MCF 10A (cell line): ENCODE measurements around the gene CABLES2. TPM values are rescaled to one million over a fixed set of nuclear protein-coding genes. Genes with fewer than 3 reads are reported as not detected.

Source experiments
- BruUV-seq: library from RNA; stranded (reverse); fragments of 400-500 nt; replicated peaks from 2 replicates; lab custom pipeline; 2021; lab: Mats Ljungman, UMichigan
- CTCF ChIA-PET: fragments of 300-600 bp; sonication (Branson Sonifier 250); formaldehyde crosslinking; extraction: SDS; loops from one replicate; lab custom pipeline; 2021; ENCODE audit warnings: antibody characterized with exemption, inconsistent platforms; lab: Yijun Ruan, JAX
- POLR2A ChIA-PET: fragments of 300-600, 350-650 bp; sonication (Branson Sonifier 250); formaldehyde crosslinking; extraction: SDS; loops from one replicate; lab custom pipeline; 2020; ENCODE audit warnings: antibody characterized with exemption, inconsistent platforms; lab: Yijun Ruan, JAX
- DNase-seq: peaks from one replicate; pipeline ENCODE4 v3.0.0-alpha.2; 2018; ENCODE audit not compliant: unreplicated experiment
- H3K27ac Mint-ChIP-seq: one replicate; pipeline ENCODE4 v1.8.0; 2022; ENCODE audit warnings: mild to moderate bottlenecking, low read depth, mixed read lengths; ENCODE audit not compliant: unreplicated experiment
- H3K27me3 Mint-ChIP-seq: one replicate; pipeline ENCODE4 v1.8.0; 2022; ENCODE audit warnings: mixed read lengths; ENCODE audit not compliant: insufficient read depth, unreplicated experiment
- H3K36me3 Mint-ChIP-seq: one replicate; pipeline ENCODE4 v1.8.0; 2022; ENCODE audit warnings: mild to moderate bottlenecking, moderate library complexity, mixed read lengths; ENCODE audit not compliant: insufficient read depth, unreplicated experiment
- H3K4me1 Mint-ChIP-seq: one replicate; pipeline ENCODE4 v1.8.0; 2022; ENCODE audit warnings: mixed read lengths; ENCODE audit not compliant: insufficient read depth, unreplicated experiment
- H3K4me3 Mint-ChIP-seq: one replicate; pipeline ENCODE4 v1.8.0; 2022; ENCODE audit warnings: mild to moderate bottlenecking, moderate library complexity, mixed read lengths; ENCODE audit not compliant: unreplicated experiment
- H3K9me3 Mint-ChIP-seq: one replicate; pipeline ENCODE4 v1.8.0; 2022; ENCODE audit warnings: mixed read lengths; ENCODE audit not compliant: unreplicated experiment
- intact Hi-C: fragments of 100-400 bp; cut with micrococcal nuclease; formaldehyde crosslinking; loops from 2 replicates; pipeline ENCODE4 v1.14.1; 2022
- total RNA-seq: library from RNA; stranded (reverse); gene quantifications from 2 replicates; pipeline ENCODE4 v1.2.3, GENCODE V29; 2022
- TF ChIP-seq, protein P1 (sequence below): fragments of 200-600 bp; IDR thresholded peaks from one replicate; pipeline ENCODE4 v1.8.0; 2022; ENCODE audit warnings: antibody characterized with exemption, mild to moderate bottlenecking; ENCODE audit not compliant: unreplicated experiment

CABLES2 gene
- total RNA-seq, 1 experiment from 2014 or later, result 1.5 TPM

GRCh38 chr20:62356589-62357186 is 50.4 kb downstream of the CABLES2 start:
- POLR2A ChIA-PET, result interaction anchor here (0.7 to 5.4 kb wide), 8 partner anchors 8 to 51 kb away, joined by 3 to 106 read pairs (median 7); partner anchors contain the start of genes LAMA5 and RPS21
- intact Hi-C loops, result no loop called here
- Mint-ChIP-seq H3K27me3 (no peaks in the 10 kb centered on the region), H3K36me3 (peaks cover 44% of the 10 kb centered on the region), H3K27ac (no peak overlapping the region), H3K4me3 (no peak overlapping the region), H3K9me3 (no peaks in the 10 kb centered on the region), H3K4me1 (peaks cover 30% of the 10 kb centered on the region)
- CTCF ChIA-PET, result interaction anchor here (1.2 to 3.7 kb wide), 5 partner anchors 11 to 56 kb away, joined by 5 to 52 read pairs (median 6); partner anchors contain the start of gene LAMA5
- TF ChIP-seq, protein P1, sequence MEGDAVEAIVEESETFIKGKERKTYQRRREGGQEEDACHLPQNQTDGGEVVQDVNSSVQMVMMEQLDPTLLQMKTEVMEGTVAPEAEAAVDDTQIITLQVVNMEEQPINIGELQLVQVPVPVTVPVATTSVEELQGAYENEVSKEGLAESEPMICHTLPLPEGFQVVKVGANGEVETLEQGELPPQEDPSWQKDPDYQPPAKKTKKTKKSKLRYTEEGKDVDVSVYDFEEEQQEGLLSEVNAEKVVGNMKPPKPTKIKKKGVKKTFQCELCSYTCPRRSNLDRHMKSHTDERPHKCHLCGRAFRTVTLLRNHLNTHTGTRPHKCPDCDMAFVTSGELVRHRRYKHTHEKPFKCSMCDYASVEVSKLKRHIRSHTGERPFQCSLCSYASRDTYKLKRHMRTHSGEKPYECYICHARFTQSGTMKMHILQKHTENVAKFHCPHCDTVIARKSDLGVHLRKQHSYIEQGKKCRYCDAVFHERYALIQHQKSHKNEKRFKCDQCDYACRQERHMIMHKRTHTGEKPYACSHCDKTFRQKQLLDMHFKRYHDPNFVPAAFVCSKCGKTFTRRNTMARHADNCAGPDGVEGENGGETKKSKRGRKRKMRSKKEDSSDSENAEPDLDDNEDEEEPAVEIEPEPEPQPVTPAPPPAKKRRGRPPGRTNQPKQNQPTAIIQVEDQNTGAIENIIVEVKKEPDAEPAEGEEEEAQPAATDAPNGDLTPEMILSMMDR, result no peak
- BruUV-seq, result no TSS peak
- DNase-seq, result no peak

GRCh38 chr20:62355878-62356588 is 51.1 kb downstream of the CABLES2 start:
- TF ChIP-seq, protein P1, result no peak
- BruUV-seq, result no TSS peak
- POLR2A ChIA-PET, result interaction anchor here (0.6 to 5.4 kb wide), 9 partner anchors 12 to 87 kb away, joined by 3 to 106 read pairs (median 4); partner anchors contain the start of genes LAMA5 and RPS21
- no peak overlapping the region for H3K4me3 Mint-ChIP-seq
- no peaks in the 10 kb centered on the region for H3K9me3 Mint-ChIP-seq
- H3K27ac Mint-ChIP-seq, result no peak overlapping the region
- intact Hi-C loops, result no loop called here
- H3K4me1 Mint-ChIP-seq, result peaks cover 31% of the 10 kb centered on the region
- peaks cover 41% of the 10 kb centered on the region for H3K36me3 Mint-ChIP-seq
- no peaks in the 10 kb centered on the region for H3K27me3 Mint-ChIP-seq
- CTCF ChIA-PET, result interaction anchor here (1.2 to 3.7 kb wide), 6 partner anchors 12 to 55 kb away, joined by 5 to 52 read pairs (median 8); partner anchors contain the start of gene LAMA5
- DNase-seq, result no peak

DNA sequence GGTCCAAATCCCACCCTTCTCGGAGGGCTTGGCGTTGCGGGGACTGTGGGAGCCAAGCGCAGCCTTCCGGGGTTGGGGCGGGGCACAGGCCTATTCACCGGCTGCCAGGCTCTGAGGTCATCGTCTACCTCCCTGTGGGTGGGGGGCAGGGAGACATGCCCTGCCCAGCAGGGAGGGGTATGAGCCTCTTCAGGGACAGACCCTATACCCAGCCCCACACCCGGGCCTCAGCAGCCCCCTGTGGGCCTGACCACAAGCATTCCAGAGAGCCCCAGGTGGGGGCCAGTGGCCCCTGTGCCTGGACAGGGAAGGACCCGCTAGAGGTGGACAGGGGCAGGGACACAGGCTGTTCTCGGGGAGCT is 51.6 kb downstream of the CABLES2 start:
- intact Hi-C loops, result no loop called here
- peaks cover 43% of the 10 kb centered on the region for H3K36me3 Mint-ChIP-seq
- no peak overlapping the region for H3K4me3 Mint-ChIP-seq
- ChIA-PET POLR2A (interaction anchor here (0.6 to 5.4 kb wide), 9 partner anchors 12 to 87 kb away, joined by 3 to 106 read pairs (median 4); partner anchors contain the start of genes LAMA5 and RPS21), CTCF (interaction anchor here (1.3 to 3.7 kb wide), 3 partner anchors 12 to 27 kb away, joined by 5 to 52 read pairs (median 12); partner anchors contain the start of gene LAMA5)
- TF ChIP-seq, protein P1, result no peak
- no peaks in the 10 kb centered on the region for H3K27me3 Mint-ChIP-seq
- H3K4me1 Mint-ChIP-seq, result peaks cover 32% of the 10 kb centered on the region
- DNase-seq, result peak; percentile 52
- no peak overlapping the region for H3K27ac Mint-ChIP-seq
- H3K9me3 Mint-ChIP-seq, result no peaks in the 10 kb centered on the region
- no TSS peak for BruUV-seq

GRCh38 chr20:62354811-62355341 is 52.2 kb downstream of the CABLES2 start:
- peaks cover 49% of the 10 kb centered on the region for H3K36me3 Mint-ChIP-seq
- no peaks in the 10 kb centered on the region for H3K27me3 Mint-ChIP-seq
- H3K4me1 Mint-ChIP-seq, result peaks cover 27% of the 10 kb centered on the region
- no TSS peak for BruUV-seq
- H3K9me3 Mint-ChIP-seq, result no peaks in the 10 kb centered on the region
- ChIA-PET CTCF (interaction anchor here (1.3 to 3.7 kb wide), 3 partner anchors 13 to 28 kb away, joined by 5 to 52 read pairs (median 12); partner anchors contain the start of gene LAMA5), POLR2A (interaction anchor here (0.8 to 5.4 kb wide), 5 partner anchors 13 to 35 kb away, joined by 3 to 106 read pairs (median 9); partner anchors contain the start of genes LAMA5 and RPS21)
- intact Hi-C loops, result no loop called here
- H3K27ac Mint-ChIP-seq, result no peak overlapping the region
- DNase-seq, result no peak
- H3K4me3 Mint-ChIP-seq, result no peak overlapping the region
- TF ChIP-seq, protein P1, result no peak
